GM23338 (cell line): ENCODE results near the gene PIBF1.

ENCODE experiments used
- EZH2 ChIP-seq: fragments of 200-600 bp; sonication (generic); IDR thresholded peaks from one replicate; pipeline ENCODE4 v1.8.0; 2017; ENCODE audit warnings: antibody characterized with exemption, mild to moderate bottlenecking, low read depth; ENCODE audit not compliant: unreplicated experiment
- EZH2phosphoT487 ChIP-seq: fragments of 200-600 bp; sonication (generic); IDR thresholded peaks from one replicate; pipeline ENCODE4 v1.8.1; 2018; ENCODE audit warnings: antibody characterized with exemption; ENCODE audit not compliant: unreplicated experiment
- NANOG ChIP-seq: IDR thresholded peaks from 2 replicates; pipeline ENCODE4 v1.6.1; 2016; ENCODE audit warnings: antibody characterized with exemption, borderline replicate concordance
- STAT1 ChIP-seq: IDR thresholded peaks from one replicate; pipeline ENCODE4 v1.6.1; 2016; ENCODE audit warnings: antibody characterized with exemption; ENCODE audit not compliant: unreplicated experiment
- TF ChIP-seq, protein P1 (sequence below), 2 experiments: fragments of 200-600 bp in 1 of 2; sonication (generic) in 1 of 2; conservative IDR thresholded peaks; 2 replicates each; pipeline versions ENCODE4 v1.5.1 to v1.6.1; 2016 to 2017; ENCODE audit warnings: antibody characterized with exemption in 2 of 2, low read depth in 2 of 2, mild to moderate bottlenecking in 2 of 2, moderate library complexity in 1 of 2

DNA sequence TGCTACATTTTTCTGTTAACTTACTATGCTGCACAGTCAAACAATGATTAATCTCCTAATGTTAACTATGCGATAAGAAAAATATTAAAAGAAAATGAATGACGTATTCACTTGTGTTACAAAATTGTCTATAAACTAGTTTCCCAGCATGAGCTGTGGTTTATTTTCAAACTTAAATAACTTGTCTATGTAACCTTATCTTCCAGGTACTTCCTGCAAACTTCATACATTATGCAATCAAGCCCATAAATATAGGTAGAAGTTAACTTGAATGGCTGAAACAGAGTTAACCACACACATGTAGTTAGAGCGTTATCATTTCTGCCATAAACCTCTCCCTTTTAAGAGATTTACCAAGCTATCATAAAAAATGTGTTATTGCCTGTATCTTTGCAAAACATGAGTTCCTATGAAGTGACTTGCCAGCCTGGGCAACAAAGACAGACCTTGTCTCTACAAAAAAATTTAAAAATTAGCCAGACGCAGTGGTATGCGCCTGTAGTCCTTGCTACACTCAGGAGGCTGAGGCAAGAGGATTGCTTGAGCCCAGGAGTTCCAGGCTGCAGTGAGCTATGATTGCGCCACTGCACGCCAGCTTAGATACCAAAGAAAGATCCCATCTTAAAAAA lies 259.1 kb downstream of the PIBF1 start:
- TF ChIP-seq, protein P1, sequence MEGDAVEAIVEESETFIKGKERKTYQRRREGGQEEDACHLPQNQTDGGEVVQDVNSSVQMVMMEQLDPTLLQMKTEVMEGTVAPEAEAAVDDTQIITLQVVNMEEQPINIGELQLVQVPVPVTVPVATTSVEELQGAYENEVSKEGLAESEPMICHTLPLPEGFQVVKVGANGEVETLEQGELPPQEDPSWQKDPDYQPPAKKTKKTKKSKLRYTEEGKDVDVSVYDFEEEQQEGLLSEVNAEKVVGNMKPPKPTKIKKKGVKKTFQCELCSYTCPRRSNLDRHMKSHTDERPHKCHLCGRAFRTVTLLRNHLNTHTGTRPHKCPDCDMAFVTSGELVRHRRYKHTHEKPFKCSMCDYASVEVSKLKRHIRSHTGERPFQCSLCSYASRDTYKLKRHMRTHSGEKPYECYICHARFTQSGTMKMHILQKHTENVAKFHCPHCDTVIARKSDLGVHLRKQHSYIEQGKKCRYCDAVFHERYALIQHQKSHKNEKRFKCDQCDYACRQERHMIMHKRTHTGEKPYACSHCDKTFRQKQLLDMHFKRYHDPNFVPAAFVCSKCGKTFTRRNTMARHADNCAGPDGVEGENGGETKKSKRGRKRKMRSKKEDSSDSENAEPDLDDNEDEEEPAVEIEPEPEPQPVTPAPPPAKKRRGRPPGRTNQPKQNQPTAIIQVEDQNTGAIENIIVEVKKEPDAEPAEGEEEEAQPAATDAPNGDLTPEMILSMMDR (conservative IDR thresholded peaks at IDR 0.05; ENCODE audit: low read depth in 2 of 2), result no peak
- TF ChIP-seq EZH2 (no peak), STAT1 (no peak), NANOG (no peak), EZH2phosphoT487 (no peak)
